NCI-H82 (cell line): Measurements from ENCODE around the gene HOXD12.

ENCODE experiments used
- DNase-seq: peaks from one replicate; lab custom pipeline; 2025; lab: John Stamatoyannopoulos, UW

The HOXD12 gene

GRCh38 chr2:176092270-176093144 is 7.1 kb upstream of the HOXD12 start, which contains the start of gene HOXD13:
Gene HOXD13, plus strand, starts transcription at chr2:176092721. Its CDS starts 170 bp downstream, at chr2:176092891.
- peak; percentile 83 for DNase-seq

DNA sequence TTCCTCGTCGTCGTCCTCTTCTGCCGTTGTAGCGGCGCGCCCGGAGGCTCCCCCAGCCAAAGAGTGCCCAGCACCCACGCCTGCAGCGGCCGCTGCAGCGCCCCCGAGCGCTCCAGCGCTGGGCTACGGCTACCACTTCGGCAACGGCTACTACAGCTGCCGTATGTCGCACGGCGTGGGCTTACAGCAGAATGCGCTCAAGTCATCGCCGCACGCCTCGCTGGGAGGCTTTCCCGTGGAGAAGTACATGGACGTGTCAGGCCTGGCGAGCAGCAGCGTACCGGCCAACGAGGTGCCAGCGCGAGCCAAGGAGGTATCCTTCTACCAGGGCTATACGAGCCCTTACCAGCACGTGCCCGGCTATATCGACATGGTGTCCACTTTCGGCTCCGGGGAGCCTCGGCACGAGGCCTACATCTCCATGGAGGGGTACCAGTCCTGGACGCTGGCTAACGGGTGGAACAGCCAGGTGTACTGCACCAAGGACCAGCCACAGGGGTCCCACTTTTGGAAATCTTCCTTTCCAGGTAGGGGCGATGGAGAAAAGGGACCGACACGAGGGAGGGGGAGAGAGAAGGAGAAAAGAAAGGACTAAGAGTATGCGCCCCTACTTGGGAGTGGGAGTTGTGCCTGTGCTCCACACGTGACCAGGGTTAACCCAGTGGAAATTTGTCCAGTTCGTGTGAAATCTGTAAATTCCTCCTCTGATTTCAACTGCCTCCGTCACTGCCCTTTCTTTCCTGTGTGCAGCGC is 6.3 kb upstream of the HOXD12 start:
- peak; percentile 82 for DNase-seq

DNA sequence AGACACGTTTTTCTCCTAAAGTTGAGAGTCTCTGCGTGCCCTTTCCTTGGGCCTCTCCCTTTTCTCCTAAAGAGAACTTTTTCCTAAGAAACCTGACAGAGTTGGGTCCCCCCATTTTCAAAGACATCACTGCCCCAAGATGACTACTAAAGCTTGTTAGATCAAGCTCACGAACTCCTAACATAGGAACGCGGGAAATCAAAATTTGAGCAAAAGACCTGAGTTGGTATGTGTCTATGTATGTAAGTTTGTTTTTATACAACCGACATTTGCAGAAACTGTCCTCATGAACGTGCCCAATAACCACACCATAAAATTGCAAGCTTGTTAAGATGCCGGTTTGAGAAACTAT is 5.7 kb upstream of the HOXD12 start:
- no peak for DNase-seq

DNA sequence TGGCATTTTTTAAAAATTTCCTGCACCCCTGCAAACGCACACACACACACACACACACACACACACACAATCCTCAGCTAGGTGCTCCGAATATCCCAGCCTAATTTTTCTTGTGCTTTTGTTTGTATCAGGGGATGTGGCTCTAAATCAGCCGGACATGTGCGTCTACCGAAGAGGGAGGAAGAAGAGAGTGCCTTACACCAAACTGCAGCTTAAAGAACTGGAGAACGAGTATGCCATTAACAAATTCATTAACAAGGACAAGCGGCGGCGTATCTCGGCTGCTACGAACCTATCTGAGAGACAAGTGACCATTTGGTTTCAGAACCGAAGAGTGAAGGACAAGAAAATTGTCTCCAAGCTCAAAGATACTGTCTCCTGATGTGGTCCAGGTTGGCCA is 5.2 kb upstream of the HOXD12 start:
- DNase-seq, result no peak

GRCh38 chr2:176095421-176095820 is 4.2 kb upstream of the HOXD12 start:
- no peak for DNase-seq

GRCh38 chr2:176096243-176096985 is 3.2 kb upstream of the HOXD12 start:
- no peak for DNase-seq

- DNase-seq, result peak; percentile 92
Observed at GRCh38 chr2:176096986-176097819, 2.4 kb upstream of the HOXD12 start.

GRCh38 chr2:176097820-176098365 is 1.7 kb upstream of the HOXD12 start:
- no peak for DNase-seq

DNA sequence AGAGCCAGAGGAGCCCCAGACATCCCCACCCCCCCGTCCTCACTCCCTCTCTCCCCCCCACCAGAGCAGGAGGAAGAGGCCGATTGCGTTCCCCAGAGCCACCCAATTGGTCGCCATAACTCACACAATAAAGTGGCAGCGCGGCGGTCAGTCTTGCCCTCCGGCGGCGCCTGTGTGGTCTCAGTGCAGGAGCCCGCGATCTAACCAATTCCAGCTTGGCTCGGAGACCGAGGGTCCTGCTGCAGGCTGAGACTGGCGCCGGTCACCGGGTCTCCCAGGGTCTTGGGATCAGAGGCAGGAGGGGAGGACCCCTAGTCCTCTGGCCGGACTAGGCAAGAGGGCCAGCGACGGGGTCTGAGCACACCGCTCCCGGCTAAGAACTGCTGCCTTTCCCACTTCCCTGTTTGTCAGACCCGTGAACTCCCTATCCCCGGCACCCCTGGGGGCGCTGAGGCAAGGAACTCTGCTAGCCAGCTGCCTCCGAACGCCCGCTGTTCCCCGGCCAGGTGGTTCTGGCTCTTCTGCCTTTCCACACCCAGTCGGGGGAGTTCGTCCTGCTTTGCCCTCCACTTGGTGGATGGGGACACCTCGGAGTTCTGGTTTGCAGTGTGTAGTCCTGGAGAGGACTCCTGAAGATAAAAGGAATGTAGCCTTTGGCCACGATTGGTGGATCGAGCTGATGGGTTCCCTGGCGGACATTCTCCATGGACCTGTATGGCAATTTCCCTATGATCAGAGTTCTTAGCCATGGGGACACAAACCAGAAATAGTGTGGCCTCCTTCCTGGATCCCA is 1.0 kb upstream of the HOXD12 start:
- no peak for DNase-seq

DNA sequence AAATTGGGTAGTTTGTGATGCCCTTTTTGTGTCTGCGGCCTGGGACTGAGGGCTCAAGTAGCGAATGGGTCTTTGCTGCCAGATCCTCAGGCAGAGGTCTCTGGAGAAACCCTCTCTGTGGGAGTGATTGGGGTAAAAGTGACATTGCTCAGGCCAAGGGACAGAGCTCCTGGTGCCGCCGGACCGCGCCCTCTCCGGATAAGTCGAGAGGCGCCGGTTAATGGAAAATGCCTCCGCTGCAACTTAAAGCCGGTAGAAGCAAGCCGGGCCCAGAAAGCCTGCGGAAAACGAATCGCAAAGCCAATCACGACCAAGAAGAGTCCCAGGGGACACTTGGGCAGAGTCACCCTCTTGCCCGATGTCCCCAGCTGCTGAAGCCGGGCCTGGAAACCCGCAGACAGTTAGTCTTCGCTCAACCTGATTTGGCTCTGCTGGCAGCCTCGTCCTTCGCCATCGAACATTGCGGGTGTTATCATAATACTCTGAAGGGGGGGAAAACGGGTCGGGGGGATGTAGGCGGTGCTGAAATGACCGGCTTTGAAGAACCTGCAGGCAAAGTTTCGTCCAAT is 352 bp upstream of the HOXD12 start:
- DNase-seq, result no peak

DNA sequence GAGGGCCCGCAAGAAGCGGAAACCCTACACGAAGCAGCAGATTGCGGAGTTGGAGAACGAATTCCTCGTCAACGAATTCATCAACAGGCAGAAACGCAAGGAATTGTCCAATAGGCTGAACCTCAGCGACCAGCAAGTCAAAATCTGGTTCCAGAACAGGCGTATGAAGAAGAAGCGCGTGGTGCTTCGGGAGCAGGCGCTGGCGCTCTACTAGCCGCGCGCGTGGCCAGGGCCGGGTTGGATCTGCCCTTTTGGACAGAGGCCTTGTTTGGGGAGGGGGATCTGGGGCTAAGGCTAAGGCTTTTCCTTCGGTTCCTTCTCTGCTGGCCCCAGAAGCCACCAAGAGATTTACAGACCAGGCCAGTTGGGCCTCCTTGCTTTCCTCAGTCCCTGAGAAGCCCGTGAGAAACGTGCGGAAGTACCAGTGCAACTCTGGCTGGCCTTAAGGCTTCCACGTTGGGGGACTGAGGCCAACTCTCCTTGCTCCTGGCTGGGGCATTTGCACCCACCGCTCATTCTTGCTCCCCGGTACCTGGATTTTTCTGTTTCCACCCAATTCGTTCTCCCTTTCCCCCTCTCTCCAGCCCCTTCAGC is 1.0 kb downstream of the HOXD12 start:
- DNase-seq, result no peak

DNA sequence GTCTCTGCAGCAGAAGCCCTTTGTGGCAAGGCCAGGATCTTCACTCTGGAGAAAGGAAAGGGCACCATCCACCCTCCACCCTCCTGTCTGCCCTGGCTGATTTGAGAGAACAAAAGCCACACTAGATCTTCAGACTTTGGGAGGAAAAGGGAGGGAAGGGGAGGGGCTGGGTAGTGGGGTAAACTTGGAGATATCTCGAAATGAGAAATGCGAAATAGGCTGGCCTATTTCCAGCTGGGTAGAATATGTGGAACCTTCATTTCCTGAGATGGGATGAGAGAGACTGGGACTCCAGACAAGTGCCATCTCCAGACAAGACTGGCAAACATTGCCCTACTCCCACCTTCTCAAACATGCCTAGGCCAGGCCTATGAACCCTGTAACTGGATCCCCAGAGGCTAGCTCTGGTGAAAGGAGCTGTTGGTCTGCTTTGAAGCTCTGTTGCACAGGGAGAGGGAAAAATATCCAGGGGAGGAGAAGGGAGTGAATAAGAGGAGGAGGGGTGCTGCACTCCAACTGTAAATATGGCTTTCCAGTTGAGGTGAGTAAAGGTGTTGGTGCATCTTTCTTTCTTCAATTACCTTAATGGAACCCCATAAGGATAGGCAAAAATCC is 1.7 kb downstream of the HOXD12 start:
- no peak for DNase-seq

DNA sequence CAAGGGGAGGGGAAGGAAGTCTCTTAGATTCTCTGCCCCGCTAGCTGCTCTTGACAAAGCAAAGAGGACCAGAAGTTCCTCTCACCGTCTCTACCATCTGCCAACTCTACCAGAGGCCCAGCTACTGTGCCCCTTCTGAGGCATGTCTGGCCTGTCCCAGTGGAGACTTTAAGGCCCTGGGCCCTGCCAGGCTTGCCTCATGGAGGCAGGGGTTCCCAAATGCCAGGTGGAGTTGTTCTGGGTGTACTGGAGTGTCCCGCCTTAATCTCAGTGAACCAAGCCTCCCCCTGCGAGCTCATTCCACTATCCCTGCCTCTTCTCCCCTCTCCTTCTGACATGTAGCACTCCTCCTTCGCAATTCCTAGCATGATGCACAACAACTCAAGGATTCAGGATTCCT is 2.2 kb downstream of the HOXD12 start:
- DNase-seq, result no peak

GRCh38 chr2:176102309-176102866 is 2.8 kb downstream of the HOXD12 start:
- DNase-seq, result no peak

- no peak for DNase-seq
Observed at GRCh38 chr2:176103194-176103593, 3.6 kb downstream of the HOXD12 start.

DNA sequence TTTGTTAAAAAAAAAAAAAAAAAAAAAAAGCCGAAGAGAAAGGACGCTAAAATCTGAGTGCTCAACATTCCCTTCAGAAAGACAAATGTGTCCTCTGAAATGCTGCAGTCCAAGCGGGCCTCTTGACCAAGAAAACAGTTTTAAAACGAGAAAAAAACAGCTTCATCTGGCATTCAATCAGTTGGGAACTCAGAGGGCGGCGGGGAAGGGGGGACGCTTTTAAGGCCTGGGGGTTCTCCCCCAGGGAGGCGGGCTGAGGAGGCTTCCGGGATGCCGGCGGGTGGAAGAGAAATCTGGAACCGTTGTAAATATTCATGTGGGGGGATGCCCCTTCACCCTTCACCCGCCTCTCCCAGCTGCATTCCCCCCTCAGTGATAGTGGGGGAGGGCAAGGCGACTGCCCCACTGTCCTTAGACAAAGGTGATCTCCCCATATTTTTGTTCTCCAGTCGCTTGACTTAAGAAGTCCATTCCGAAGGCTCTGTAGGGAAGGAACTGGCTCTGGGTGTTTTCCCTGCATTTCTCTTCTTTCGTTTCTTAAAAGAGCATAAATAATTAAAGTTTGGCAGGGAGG is 4.2 kb downstream of the HOXD12 start:
- no peak for DNase-seq

DNA sequence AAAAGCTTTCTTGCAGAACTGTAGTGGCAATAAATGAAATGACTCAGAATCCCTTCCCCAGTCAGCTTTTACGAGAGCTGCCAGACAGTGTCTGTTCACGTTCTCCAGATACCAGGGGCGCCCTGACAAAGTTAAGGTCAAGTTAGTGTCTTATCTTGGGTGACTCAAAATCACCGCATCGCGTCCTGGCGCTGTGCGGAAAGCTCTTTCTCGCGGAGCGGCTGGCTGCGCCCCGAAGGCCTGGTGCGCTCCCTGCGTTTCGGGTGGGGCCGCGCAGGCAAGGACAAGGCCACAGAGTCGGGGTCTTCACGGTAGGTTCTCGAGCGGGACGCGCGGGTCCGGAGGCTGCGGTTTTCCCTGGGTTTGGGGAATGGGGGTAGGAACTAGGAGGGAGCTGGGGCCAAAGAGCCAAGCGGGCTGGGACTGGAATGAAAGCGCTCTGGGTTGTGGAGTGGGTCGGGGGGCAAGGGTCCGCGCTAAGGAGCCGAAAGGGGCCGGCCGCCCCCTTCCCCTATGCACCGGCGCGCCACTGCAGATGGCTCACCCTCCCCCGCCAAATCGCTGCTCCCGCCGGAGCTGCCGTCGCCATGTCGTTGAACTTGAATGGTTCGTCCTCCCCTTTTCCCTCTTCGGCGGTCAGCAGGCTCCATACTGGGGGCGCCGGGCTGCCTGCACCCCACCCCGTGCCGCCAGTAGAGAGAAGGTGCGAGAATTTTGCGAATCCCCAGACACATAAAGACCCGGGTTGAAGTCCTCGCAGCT is 4.9 kb downstream of the HOXD12 start:
- DNase-seq, result peak; percentile 47
